HFF-Myc (cell line): Measurements from ENCODE around the gene ADARB2.

Experiments used
- DNase-seq: peaks from one replicate; pipeline ENCODE4 v3.0.0-alpha.2; 2011; ENCODE audit warnings: low read depth; ENCODE audit errors: extremely low read depth
- H3K4me3 ChIP-seq: replicated peaks from 2 replicates; pipeline ENCODE4 v1.5.1; 2011; ENCODE audit warnings: low read depth, mild to moderate bottlenecking, control low read depth, low read length
- CTCF ChIP-seq: IDR thresholded peaks from 2 replicates; pipeline ENCODE4 v1.5.1; 2012; ENCODE audit warnings: mild to moderate bottlenecking, low read depth, low read length, control low read depth; ENCODE audit errors: missing control alignments

The ADARB2 gene

GRCh38 chr10:1183701-1184100, 553.6 kb downstream of the ADARB2 start:
- TF ChIP-seq CTCF, result no peak
- H3K4me3 ChIP-seq, result no peak overlapping the region
- DNase-seq, result no peak

GRCh38 chr10:1183033-1183396, 554.3 kb downstream of the ADARB2 start:
- no peak for TF ChIP-seq CTCF
- no peak overlapping the region for H3K4me3 ChIP-seq
- DNase-seq, result no peak

DNA sequence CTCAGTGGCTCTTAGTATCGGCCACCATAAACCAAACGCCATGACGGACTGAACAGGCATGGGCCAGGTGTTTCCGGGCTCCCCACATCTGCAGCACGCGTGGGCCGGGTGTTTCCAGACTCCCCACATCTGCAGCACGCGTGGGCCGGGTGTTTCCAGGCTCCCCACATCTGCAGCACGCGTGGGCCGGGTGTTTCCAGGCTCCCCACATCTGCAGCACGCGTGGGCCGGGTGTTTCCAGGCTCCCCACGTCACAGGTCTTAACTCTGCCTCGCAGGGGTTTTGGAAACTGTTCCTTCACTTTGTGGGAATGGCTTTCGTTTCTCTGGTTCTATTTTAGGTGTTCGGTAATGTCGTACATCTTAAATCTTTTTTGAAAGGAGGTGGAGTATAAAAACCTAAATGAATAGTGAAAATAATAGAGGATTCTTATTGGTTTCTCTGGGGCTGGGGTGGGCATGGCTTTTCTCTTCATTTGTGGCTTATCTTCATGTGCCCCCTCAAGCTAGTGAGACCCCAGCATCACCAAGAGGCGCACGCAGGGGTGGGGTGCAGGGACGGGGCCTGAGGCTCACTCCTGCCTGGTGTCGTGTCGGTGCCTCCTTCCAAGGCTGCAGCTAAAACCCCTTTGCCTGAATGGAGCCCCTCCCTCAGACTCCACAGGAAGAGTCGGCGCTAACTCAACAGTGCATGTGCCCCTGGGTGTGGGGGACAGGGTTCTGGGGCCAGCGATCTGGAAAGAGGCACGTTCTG, 554.9 kb downstream of the ADARB2 start:
- no peak for DNase-seq
- no peak for TF ChIP-seq CTCF
- no peak overlapping the region for H3K4me3 ChIP-seq

DNA sequence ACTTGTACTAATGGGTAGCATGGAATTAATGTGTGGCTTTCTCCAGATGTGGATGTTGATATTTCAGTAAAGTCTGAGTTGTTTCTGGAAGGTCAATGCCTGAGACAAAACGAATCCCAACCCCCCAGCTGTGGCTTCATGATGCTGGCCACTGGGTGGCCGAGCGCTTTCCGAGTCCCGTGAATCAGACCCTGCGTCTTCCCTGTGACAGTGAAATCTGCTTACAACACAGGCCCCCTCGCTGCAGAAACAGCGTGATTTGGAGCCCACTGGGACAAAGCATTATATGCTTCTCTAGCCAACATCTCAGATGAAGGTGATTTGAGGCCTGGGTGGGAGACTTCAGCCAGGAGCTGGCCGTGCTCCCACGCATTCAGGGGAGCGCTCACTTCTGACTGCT, 556.5 kb downstream of the ADARB2 start:
- TF ChIP-seq CTCF, result no peak
- DNase-seq, result no peak
- no peak overlapping the region for H3K4me3 ChIP-seq

GRCh38 chr10:1180071-1180730, 557.1 kb downstream of the ADARB2 start:
- H3K4me3 ChIP-seq, result no peak overlapping the region
- DNase-seq, result no peak
- TF ChIP-seq CTCF, result no peak

- no peak overlapping the region for H3K4me3 ChIP-seq
- DNase-seq, result no peak
- no peak for TF ChIP-seq CTCF
Measured at GRCh38 chr10:1179346-1180070, 557.8 kb downstream of the ADARB2 start.
